ENCODE results near the gene ZNF354C. TPM values are rescaled to one million over a fixed set of nuclear protein-coding genes. Genes with fewer than 3 reads are reported as not detected.
A peak's percentile ranks its signal among the peaks of the same experiment; 100 is the strongest.

The ZNF354C gene
- total and polyA plus RNA-seq, 2 of the 4 experiments (the other 2 are of a cell fraction): 1.9 to 5.6 TPM

- H2AK5ac ChIP-seq (ENCODE audit: low read depth, low read length): no peak overlapping the region
- H2AFZ ChIP-seq (replicated peaks; ENCODE audit: low read length, poor library complexity): peak overlapping the region; percentile 89
- peak overlapping the region; percentile 7; the same call in 1 of the 2 replicates for H3K14ac ChIP-seq (replicated peaks; ENCODE audit: low read depth, low read length)
- peaks cover 14 to 17% of the 10 kb centered on the region in 2 experiments for H3K79me1 ChIP-seq (ENCODE audit: low read depth in 1 of 2, low read length in 2 of 2)
- peak overlapping the region; percentile 2 for H2AK9ac ChIP-seq (replicated peaks; ENCODE audit: low read depth, low read length, poor library complexity)
- BruUV-seq (replicated peaks): no TSS peak
- no peak overlapping the region for H2BK20ac ChIP-seq (ENCODE audit: low read depth, low read length)
- H4K8ac ChIP-seq (ENCODE audit: low read depth in 2 of 2, low read length in 2 of 2): peak overlapping the region; percentile 56 to 92
- no peaks in the 10 kb centered on the region for H4K20me1 ChIP-seq (ENCODE audit: insufficient read depth, low read length)
- no peak overlapping the region for H2BK120ac ChIP-seq (ENCODE audit: low read depth, low read length)
- H3K4me1 ChIP-seq (ENCODE audit: control insufficient read depth, insufficient read depth, low read length): peaks cover 4% of the 10 kb centered on the region; the same call in 1 of the 2 replicates
- H3K18ac ChIP-seq (ENCODE audit: low read depth, low read length): no peak overlapping the region
- peak overlapping the region; percentile 87 for H3K4me2 ChIP-seq (ENCODE audit: low read depth, low read length)
- peak overlapping the region; percentile 67 for H3K4me3 ChIP-seq (ENCODE audit: insufficient read depth, low read depth, low read length)
- 0 out of 2 replicates have a peak overlapping the region, but pooled peaks have one; percentile 6 for H4K91ac ChIP-seq (ENCODE audit: insufficient read depth, low read depth, low read length)
- dilution Hi-C loops (cut with HindIII; ENCODE audit: low sequenced_read_pairs, unreplicated experiment) (no loop called here), in situ Hi-C loops (cut with MboI; ENCODE audit: low sequenced_read_pairs) (no loop called here), intact Hi-C loops (cut with micrococcal nuclease) (no loop called here)
- no peak overlapping the region for H2BK5ac ChIP-seq (ENCODE audit: low read depth, low read length, poor library complexity, severe bottlenecking)
- DNase-seq (no peak), ATAC-seq (ENCODE audit: low read depth) (no peak)
- H3K4ac ChIP-seq (ENCODE audit: low read depth, low read length): no peak overlapping the region
- no peak overlapping the region for H2BK15ac ChIP-seq (ENCODE audit: low read depth, low read length)
- TF ChIP-seq RFX5 (IDR thresholded peaks at IDR 0.05; ENCODE audit: low read depth, low read length) (no peak), BHLHE40 (IDR thresholded peaks at IDR 0.05; ENCODE audit: low read depth, low read length) (no peak), MAZ (IDR thresholded peaks at IDR 0.05; ENCODE audit: borderline replicate concordance, low read depth, low read length) (no peak), FOS (IDR thresholded peaks at IDR 0.05; ENCODE audit: low read depth, low read length) (no peak), POLR2A (IDR thresholded peaks at IDR 0.05; ENCODE audit: low read depth, low read length) (no peak), CEBPB (IDR thresholded peaks at IDR 0.05; ENCODE audit: low read depth, low read length) (no peak), CHD1 (IDR thresholded peaks at IDR 0.05; ENCODE audit: low read depth, low read length) (no peak), SMC3 (IDR thresholded peaks at IDR 0.05; ENCODE audit: low read depth, low read length) (no peak)
- TF ChIP-seq, protein P1, sequence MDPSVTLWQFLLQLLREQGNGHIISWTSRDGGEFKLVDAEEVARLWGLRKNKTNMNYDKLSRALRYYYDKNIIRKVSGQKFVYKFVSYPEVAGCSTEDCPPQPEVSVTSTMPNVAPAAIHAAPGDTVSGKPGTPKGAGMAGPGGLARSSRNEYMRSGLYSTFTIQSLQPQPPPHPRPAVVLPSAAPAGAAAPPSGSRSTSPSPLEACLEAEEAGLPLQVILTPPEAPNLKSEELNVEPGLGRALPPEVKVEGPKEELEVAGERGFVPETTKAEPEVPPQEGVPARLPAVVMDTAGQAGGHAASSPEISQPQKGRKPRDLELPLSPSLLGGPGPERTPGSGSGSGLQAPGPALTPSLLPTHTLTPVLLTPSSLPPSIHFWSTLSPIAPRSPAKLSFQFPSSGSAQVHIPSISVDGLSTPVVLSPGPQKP (IDR thresholded peaks at IDR 0.05; ENCODE audit: borderline replicate concordance, low read depth, low read length): no peak
- H3K27me3 ChIP-seq (ENCODE audit: control insufficient read depth, insufficient read depth, low read length): no peaks in the 10 kb centered on the region
- H4K5ac ChIP-seq (ENCODE audit: low read depth, low read length): peak overlapping the region; percentile 69; the same call in 1 of the 2 replicates
- ChIA-PET CTCF (no interaction called here), POLR2A (ENCODE audit: unreplicated experiment) (no interaction called here)
- no CpG with 5 or more reads among the region's 19 CpGs for WGBS, 2 experiments (ENCODE audit: extremely low coverage in 2 of 2, insufficient read length in 1 of 2)
- H3K9ac ChIP-seq (ENCODE audit: low read depth, low read length): peak overlapping the region; percentile 59
- peaks cover 18% of the 10 kb centered on the region for H3K9me3 ChIP-seq (ENCODE audit: control insufficient read depth, insufficient read depth, low read length)
- no peak overlapping the region for H3K23ac ChIP-seq (ENCODE audit: low read depth, low read length)
- peaks cover 23% of the 10 kb centered on the region for H3K36me3 ChIP-seq (ENCODE audit: control insufficient read depth, insufficient read depth, low read length)
- H3K9me1 ChIP-seq (ENCODE audit: insufficient read depth, low read length): no peaks in the 10 kb centered on the region
- no peak overlapping the region for H3K56ac ChIP-seq (ENCODE audit: extremely low read depth, insufficient read depth, low read length)
- H3K27ac ChIP-seq (ENCODE audit: insufficient read depth, low read length): no peak overlapping the region; the same call in 1 of the 2 replicates
These were observed 852 bp downstream of the ZNF354C start for GRCh38 chr5:179061025-179061424.
